Measurements from ENCODE around the gene PTPRT. TPM values are rescaled to one million over a fixed set of nuclear protein-coding genes. Genes with fewer than 3 reads are reported as not detected.

Gene PTPRT
- total RNA-seq, 2 experiments from 2014 or later = not detected

- no peaks in the 10 kb centered on the region for H3K36me3 Mint-ChIP-seq (ENCODE audit: low read depth)
- ATAC-seq (no peak), DNase-seq (no peak)
- no peak overlapping the region for H3K4me3 Mint-ChIP-seq
- H3K27me3 Mint-ChIP-seq = peaks cover 2% of the 10 kb centered on the region
- no peaks in the 10 kb centered on the region for H3K9me3 Mint-ChIP-seq
- ChIA-PET POLR2A (interaction anchor here (0.5 kb wide), 1 partner anchor 81 kb away, joined by 4 read pairs; no protein-coding TSS in a partner anchor), CTCF (no interaction called here)
- no peaks in the 10 kb centered on the region for H3K4me1 Mint-ChIP-seq (ENCODE audit: low read depth)
- H3K27ac Mint-ChIP-seq = no peak overlapping the region
- intact Hi-C loops (cut with micrococcal nuclease) = no loop called here
- no peak for TF ChIP-seq CTCF (IDR thresholded peaks at IDR 0.05)
These were observed 1079.4 kb downstream of the PTPRT start for GRCh38 chr20:42110301-42110700.

- Mint-ChIP-seq H3K9me3 (no peaks in the 10 kb centered on the region), H3K27me3 (no peaks in the 10 kb centered on the region), H3K27ac (no peak overlapping the region), H3K36me3 (ENCODE audit: low read depth) (no peaks in the 10 kb centered on the region), H3K4me3 (no peak overlapping the region), H3K4me1 (ENCODE audit: low read depth) (no peaks in the 10 kb centered on the region)
- intact Hi-C loops (cut with micrococcal nuclease) = no loop called here
- ChIA-PET POLR2A (no interaction called here), CTCF (no interaction called here)
- DNase-seq (no peak), ATAC-seq (no peak)
- TF ChIP-seq CTCF (IDR thresholded peaks at IDR 0.05) = no peak
These were observed 1087.7 kb downstream of the PTPRT start for GRCh38 chr20:42102000-42102399.

GRCh38 chr20:42100137-42100704, 1089.5 kb downstream of the PTPRT start:
- no peaks in the 10 kb centered on the region for H3K36me3 Mint-ChIP-seq (ENCODE audit: low read depth)
- no peak overlapping the region for H3K27ac Mint-ChIP-seq
- CTCF ChIA-PET = no interaction called here
- no peak for TF ChIP-seq CTCF (IDR thresholded peaks at IDR 0.05)
- H3K27me3 Mint-ChIP-seq = no peaks in the 10 kb centered on the region
- H3K4me3 Mint-ChIP-seq = no peak overlapping the region
- POLR2A ChIA-PET = no interaction called here
- H3K9me3 Mint-ChIP-seq = no peaks in the 10 kb centered on the region
- ATAC-seq (no peak), DNase-seq (no peak)
- intact Hi-C loops (cut with micrococcal nuclease) = no loop called here
- no peaks in the 10 kb centered on the region for H3K4me1 Mint-ChIP-seq (ENCODE audit: low read depth)

GRCh38 chr20:42099101-42099500, 1090.6 kb downstream of the PTPRT start:
- Mint-ChIP-seq H3K4me1 (ENCODE audit: low read depth) (no peaks in the 10 kb centered on the region), H3K36me3 (ENCODE audit: low read depth) (no peaks in the 10 kb centered on the region), H3K9me3 (no peaks in the 10 kb centered on the region), H3K27me3 (no peaks in the 10 kb centered on the region), H3K4me3 (no peak overlapping the region), H3K27ac (no peak overlapping the region)
- TF ChIP-seq CTCF (IDR thresholded peaks at IDR 0.05) = no peak
- ChIA-PET CTCF (no interaction called here), POLR2A (no interaction called here)
- ATAC-seq (no peak), DNase-seq (no peak)
- intact Hi-C loops (cut with micrococcal nuclease) = no loop called here

- DNase-seq = no peak
- no peaks in the 10 kb centered on the region for H3K4me1 Mint-ChIP-seq (ENCODE audit: low read depth)
- TF ChIP-seq CTCF (IDR thresholded peaks at IDR 0.05) = no peak
- no peak for ATAC-seq
- no peak overlapping the region for H3K27ac Mint-ChIP-seq
- no peak overlapping the region for H3K4me3 Mint-ChIP-seq
- POLR2A ChIA-PET = no interaction called here
- CTCF ChIA-PET = no interaction called here
- no peaks in the 10 kb centered on the region for H3K9me3 Mint-ChIP-seq
- H3K27me3 Mint-ChIP-seq = no peaks in the 10 kb centered on the region
- intact Hi-C loops (cut with micrococcal nuclease) = no loop called here
- H3K36me3 Mint-ChIP-seq (ENCODE audit: low read depth) = no peaks in the 10 kb centered on the region
These were observed 1091.3 kb downstream of the PTPRT start for GRCh38 chr20:42098418-42098817.

All from activated CD8-positive, alpha-beta T cell treated with anti-CD3 and anti-CD28 coated beads for 36 hours (primary cell).